Osteocyte (in vitro differentiated cells): ENCODE measurements around the gene CORO2B. TPM values are rescaled to one million over a fixed set of nuclear protein-coding genes. Genes with fewer than 3 reads are reported as not detected.
A peak's percentile ranks its signal among the peaks of the same experiment; 100 is the strongest.

Experiments used
- DNase-seq: peaks from one replicate; pipeline ENCODE4 v3.0.0; 2021; ENCODE audit warnings: mixed read lengths; ENCODE audit not compliant: unreplicated experiment; ENCODE audit errors: extremely low spot score
- H3K27ac Mint-ChIP-seq: one replicate; pipeline ENCODE4 v1.8.0; 2021; ENCODE audit warnings: mild to moderate bottlenecking, mixed read lengths; ENCODE audit not compliant: unreplicated experiment
- H3K27me3 Mint-ChIP-seq: one replicate; pipeline ENCODE4 v1.8.0; 2021; ENCODE audit warnings: mixed read lengths; ENCODE audit not compliant: unreplicated experiment
- H3K36me3 Mint-ChIP-seq: one replicate; pipeline ENCODE4 v1.8.0; 2021; ENCODE audit warnings: mixed read lengths; ENCODE audit not compliant: unreplicated experiment
- H3K4me1 Mint-ChIP-seq: one replicate; pipeline ENCODE4 v1.8.0; 2021; ENCODE audit warnings: mixed read lengths; ENCODE audit not compliant: unreplicated experiment
- H3K4me3 Mint-ChIP-seq: one replicate; pipeline ENCODE4 v1.8.0; 2021; ENCODE audit warnings: mild to moderate bottlenecking, moderate library complexity, mixed read lengths; ENCODE audit not compliant: unreplicated experiment
- H3K9me3 Mint-ChIP-seq: one replicate; pipeline ENCODE4 v1.8.0; 2021; ENCODE audit warnings: mixed read lengths; ENCODE audit not compliant: unreplicated experiment
- CTCF ChIP-seq: fragments of 200-600 bp; sonication (generic); IDR thresholded peaks from 2 replicates; pipeline ENCODE4 v1.5.0; 2021; ENCODE audit warnings: antibody characterized with exemption, mild to moderate bottlenecking, moderate library complexity
- total RNA-seq: library from RNA; stranded (reverse); gene quantifications from 2 replicates; pipeline ENCODE4 v1.2.1, GENCODE V29; 2021

Gene CORO2B
- total RNA-seq, 1 donor from 2014 or later: 22.6 TPM

DNA sequence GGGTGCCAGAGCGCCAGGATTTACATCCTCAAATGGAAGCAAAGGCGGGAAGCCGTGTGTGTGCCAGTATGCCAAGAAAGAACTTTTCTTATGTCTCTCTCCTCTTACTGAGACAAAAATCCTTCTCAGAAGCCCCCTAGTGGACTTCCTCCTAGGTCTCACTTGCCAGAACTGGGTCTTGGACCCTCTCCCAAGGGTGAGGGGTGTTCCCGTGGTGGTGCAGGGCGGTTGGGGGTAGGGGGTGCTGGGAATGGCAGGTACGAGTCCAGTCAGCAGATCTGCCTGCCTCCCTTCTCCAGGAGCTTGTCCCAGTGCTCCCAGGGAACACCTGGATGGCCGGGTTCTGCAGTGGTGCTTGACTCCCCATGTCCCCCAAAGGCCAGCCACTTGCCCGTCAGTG is 52.0 kb downstream of the CORO2B start:
- no peaks in the 10 kb centered on the region for H3K27me3 Mint-ChIP-seq
- DNase-seq: no peak
- no peak overlapping the region for H3K4me3 Mint-ChIP-seq
- H3K36me3 Mint-ChIP-seq: no peaks in the 10 kb centered on the region
- peaks cover 23% of the 10 kb centered on the region for H3K4me1 Mint-ChIP-seq
- H3K9me3 Mint-ChIP-seq: no peaks in the 10 kb centered on the region
- no peak overlapping the region for H3K27ac Mint-ChIP-seq
- peak; percentile 8 for TF ChIP-seq CTCF

DNA sequence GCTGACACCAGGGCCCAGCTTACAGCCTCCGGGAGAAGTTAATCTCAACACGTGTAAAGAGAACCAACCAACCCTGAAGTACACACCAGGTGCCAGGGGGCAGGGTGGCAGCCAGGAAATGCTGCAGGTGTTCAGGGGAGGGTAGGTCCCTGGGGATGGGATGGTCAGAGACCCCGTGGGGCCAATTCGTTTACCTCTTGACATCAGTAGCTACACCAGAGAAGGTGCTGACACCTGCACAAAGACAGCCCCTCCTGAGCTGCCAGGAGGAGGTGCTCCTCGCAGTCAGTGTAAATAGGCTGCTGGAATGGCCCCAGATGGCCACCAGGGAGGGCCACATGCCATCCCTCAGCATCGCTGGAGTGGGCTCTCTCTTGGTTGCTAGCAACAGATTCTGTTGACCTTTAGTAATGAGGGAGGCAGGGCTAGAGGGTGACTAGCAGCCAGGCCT is 52.8 kb downstream of the CORO2B start:
- no peak for DNase-seq
- H3K4me1 Mint-ChIP-seq: peaks cover 23% of the 10 kb centered on the region
- no peak overlapping the region for H3K27ac Mint-ChIP-seq
- H3K36me3 Mint-ChIP-seq: no peaks in the 10 kb centered on the region
- no peak for TF ChIP-seq CTCF
- H3K4me3 Mint-ChIP-seq: no peak overlapping the region
- no peaks in the 10 kb centered on the region for H3K9me3 Mint-ChIP-seq
- H3K27me3 Mint-ChIP-seq: no peaks in the 10 kb centered on the region

DNA sequence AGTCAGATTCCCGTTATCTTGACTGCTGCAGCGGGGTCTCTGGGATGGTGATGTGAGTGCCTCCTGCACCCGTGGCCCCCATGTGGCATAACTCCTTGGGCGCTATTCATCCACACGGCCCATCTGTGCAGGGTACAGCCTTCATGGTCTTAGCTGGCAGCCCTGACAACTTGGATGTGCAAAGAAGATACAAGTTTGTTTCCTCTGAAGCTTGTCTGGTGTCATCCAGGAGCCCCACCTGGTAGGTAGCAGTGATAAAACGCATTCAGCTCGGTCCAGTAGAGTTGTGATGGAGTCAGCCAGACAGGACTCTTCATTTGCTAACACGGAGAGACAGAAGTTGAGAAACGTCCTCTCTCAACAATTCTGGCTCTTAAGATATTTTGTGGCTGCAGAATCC is 53.3 kb downstream of the CORO2B start:
- Mint-ChIP-seq H3K27me3 (no peaks in the 10 kb centered on the region), H3K27ac (no peak overlapping the region), H3K4me1 (peaks cover 23% of the 10 kb centered on the region), H3K4me3 (no peak overlapping the region), H3K9me3 (no peaks in the 10 kb centered on the region), H3K36me3 (no peaks in the 10 kb centered on the region)
- no peak for TF ChIP-seq CTCF
- no peak for DNase-seq

- peaks cover 31% of the 10 kb centered on the region for H3K4me1 Mint-ChIP-seq
- no peak for DNase-seq
- H3K36me3 Mint-ChIP-seq: no peaks in the 10 kb centered on the region
- H3K4me3 Mint-ChIP-seq: no peak overlapping the region
- no peak overlapping the region for H3K27ac Mint-ChIP-seq
- TF ChIP-seq CTCF: no peak
- no peaks in the 10 kb centered on the region for H3K27me3 Mint-ChIP-seq
- no peaks in the 10 kb centered on the region for H3K9me3 Mint-ChIP-seq
Measured at GRCh38 chr15:68633231-68634121, 54.7 kb downstream of the CORO2B start.

- no peaks in the 10 kb centered on the region for H3K36me3 Mint-ChIP-seq
- H3K4me3 Mint-ChIP-seq: no peak overlapping the region
- no peak for DNase-seq
- TF ChIP-seq CTCF: no peak
- H3K4me1 Mint-ChIP-seq: peaks cover 33% of the 10 kb centered on the region
- no peaks in the 10 kb centered on the region for H3K27me3 Mint-ChIP-seq
- H3K27ac Mint-ChIP-seq: no peak overlapping the region
- no peaks in the 10 kb centered on the region for H3K9me3 Mint-ChIP-seq
Measured at GRCh38 chr15:68634122-68634482, 55.3 kb downstream of the CORO2B start.
